Neural progenitor cell (in vitro differentiated cells): Measurements from ENCODE around the gene TRMT10B. TPM values are rescaled to one million over a fixed set of nuclear protein-coding genes. Genes with fewer than 3 reads are reported as not detected.

Experiments used
- DNase-seq: peaks from one replicate; pipeline ENCODE4 v3.0.0-alpha.2; 2016; ENCODE audit warnings: low spot score
- H2AFZ ChIP-seq: fragments of 200-600 bp; sonication (generic); replicated peaks from 2 replicates; pipeline ENCODE4 v1.6.1; 2016; ENCODE audit warnings: antibody characterized with exemption
- H3F3A ChIP-seq: fragments of 200-600 bp; sonication (generic); 2 replicates; pipeline ENCODE4 v1.6.1; 2016; ENCODE audit warnings: antibody characterized with exemption, low read depth
- H3K27ac ChIP-seq: fragments of 200-600 bp; sonication (generic); 2 replicates; pipeline ENCODE4 v1.5.1; 2016; ENCODE audit warnings: mild to moderate bottlenecking
- H3K27me3 ChIP-seq: fragments of 200-600 bp; sonication (generic); 2 replicates; pipeline ENCODE4 v1.6.1; 2016; ENCODE audit warnings: mild to moderate bottlenecking, moderate library complexity
- H3K36me3 ChIP-seq: fragments of 200-600 bp; sonication (generic); 2 replicates; pipeline ENCODE4 v1.5.1; 2016
- H3K4me1 ChIP-seq: fragments of 200-600 bp; sonication (generic); 2 replicates; pipeline ENCODE4 v1.6.1; 2016; ENCODE audit warnings: mixed run types
- H3K4me2 ChIP-seq: fragments of 200-600 bp; sonication (generic); 2 replicates; pipeline ENCODE4 v1.6.1; 2016
- H3K4me3 ChIP-seq: fragments of 200-600 bp; sonication (generic); 2 replicates; pipeline ENCODE4 v1.5.1; 2016
- H3K79me2 ChIP-seq: fragments of 200-600 bp; sonication (generic); 2 replicates; pipeline ENCODE4 v1.6.1; 2016; ENCODE audit warnings: low read depth
- H3K9ac ChIP-seq: fragments of 200-600 bp; sonication (generic); 2 replicates; pipeline ENCODE4 v1.6.1; 2016
- H3K9me3 ChIP-seq: fragments of 200-600 bp; sonication (generic); 2 replicates; pipeline ENCODE4 v1.5.1; 2016; ENCODE audit warnings: low read depth
- H4K20me1 ChIP-seq: fragments of 200-600 bp; sonication (generic); 2 replicates; pipeline ENCODE4 v1.6.1; 2016; ENCODE audit warnings: low read depth
- H3K27ac Mint-ChIP-seq: 3 replicates; pipeline ENCODE4 v1.8.0; 2021; ENCODE audit warnings: mixed read lengths
- H3K27me3 Mint-ChIP-seq: 2 replicates; pipeline ENCODE4 v1.8.0; 2022; ENCODE audit warnings: low read depth, mild to moderate bottlenecking, inconsistent platforms, moderate library complexity, mixed read lengths; ENCODE audit not compliant: insufficient read depth
- H3K36me3 Mint-ChIP-seq: 3 replicates; pipeline ENCODE4 v1.8.0; 2021; ENCODE audit warnings: mixed read lengths
- H3K4me1 Mint-ChIP-seq: 3 replicates; pipeline ENCODE4 v1.8.0; 2021; ENCODE audit warnings: mixed read lengths
- H3K4me3 Mint-ChIP-seq: 3 replicates; pipeline ENCODE4 v1.8.0; 2021; ENCODE audit warnings: mild to moderate bottlenecking, moderate library complexity, mixed read lengths
- H3K9me3 Mint-ChIP-seq: 3 replicates; pipeline ENCODE4 v1.8.0; 2020; ENCODE audit warnings: mixed read lengths
- CTCF ChIP-seq: fragments of 200-600 bp; sonication (generic); IDR thresholded peaks from 2 replicates; pipeline ENCODE4 v1.5.1; 2017; ENCODE audit warnings: antibody characterized with exemption, mild to moderate bottlenecking
- EZH2 ChIP-seq: fragments of 200-600 bp; sonication (generic); IDR thresholded peaks from 2 replicates; pipeline ENCODE4 v1.6.1; 2017; ENCODE audit warnings: antibody characterized with exemption, mild to moderate bottlenecking, moderate library complexity
- EZH2phosphoT487 ChIP-seq: fragments of 200-600 bp; sonication (generic); IDR thresholded peaks from 2 replicates; pipeline ENCODE4 v1.6.1; 2017; ENCODE audit warnings: antibody characterized with exemption
- total RNA-seq: library from RNA; depleted of rRNA; stranded (reverse); fragments of >200 nt; gene quantifications from 2 replicates; pipeline ENCODE4 v1.2.3, GENCODE V29; 2015; ENCODE audit warnings: low replicate concordance

TRMT10B gene
- total RNA-seq, 1 donor from 2014 or later, result 5.4 TPM

GRCh38 chr9:37710046-37710445 is 43.6 kb upstream of the TRMT10B start:
- no peak for DNase-seq
- no peaks in the 10 kb centered on the region for H4K20me1 ChIP-seq
- TF ChIP-seq EZH2phosphoT487, result no peak
- TF ChIP-seq CTCF, result no peak
- TF ChIP-seq EZH2, result no peak
- no peak overlapping the region for H3K27ac Mint-ChIP-seq
- no peaks in the 10 kb centered on the region for H3F3A ChIP-seq
- no peak overlapping the region for H3K27ac ChIP-seq
- H3K4me3 ChIP-seq, result no peak overlapping the region
- H3K9ac ChIP-seq, result no peak overlapping the region
- H3K79me2 ChIP-seq, result no peaks in the 10 kb centered on the region
- peaks cover 8% of the 10 kb centered on the region for H3K27me3 Mint-ChIP-seq
- no peaks in the 10 kb centered on the region for H3K4me1 Mint-ChIP-seq
- H3K36me3 Mint-ChIP-seq, result no peaks in the 10 kb centered on the region
- H3K9me3 Mint-ChIP-seq, result no peaks in the 10 kb centered on the region
- no peaks in the 10 kb centered on the region for H3K4me1 ChIP-seq
- peak overlapping the region; percentile 14 for H2AFZ ChIP-seq
- H3K4me2 ChIP-seq, result no peak overlapping the region
- peaks cover 9% of the 10 kb centered on the region for H3K27me3 ChIP-seq
- no peaks in the 10 kb centered on the region for H3K9me3 ChIP-seq
- H3K4me3 Mint-ChIP-seq, result no peak overlapping the region
- H3K36me3 ChIP-seq, result no peaks in the 10 kb centered on the region

- TF ChIP-seq EZH2phosphoT487, result no peak
- Histone ChIP-seq H3K4me1 (no peaks in the 10 kb centered on the region), H3K36me3 (no peaks in the 10 kb centered on the region), H4K20me1 (no peaks in the 10 kb centered on the region), H2AFZ (no peak overlapping the region), H3K4me3 (no peak overlapping the region), H3K9me3 (no peaks in the 10 kb centered on the region), H3K27ac (no peak overlapping the region), H3K4me2 (no peak overlapping the region), H3K27me3 (no peaks in the 10 kb centered on the region), H3K9ac (no peak overlapping the region), H3F3A (no peaks in the 10 kb centered on the region), H3K79me2 (no peaks in the 10 kb centered on the region)
- Mint-ChIP-seq H3K4me1 (peaks cover 8% of the 10 kb centered on the region), H3K36me3 (no peaks in the 10 kb centered on the region), H3K9me3 (no peaks in the 10 kb centered on the region), H3K27ac (no peak overlapping the region), H3K27me3 (peaks cover 8% of the 10 kb centered on the region), H3K4me3 (no peak overlapping the region)
- DNase-seq, result no peak
These were observed 38.3 kb upstream of the TRMT10B start for GRCh38 chr9:37715260-37715659.

GRCh38 chr9:37715991-37716505 is 37.6 kb upstream of the TRMT10B start:
- no peaks in the 10 kb centered on the region for H3K9me3 Mint-ChIP-seq
- H3K9me3 ChIP-seq, result no peaks in the 10 kb centered on the region
- H3K27me3 Mint-ChIP-seq, result peaks cover 8% of the 10 kb centered on the region

More at GRCh38 chr9:37715991-37716505, 37.6 kb upstream of the TRMT10B start:
- H3F3A ChIP-seq, result no peaks in the 10 kb centered on the region
- no peak overlapping the region for H3K4me3 ChIP-seq
- H3K27me3 ChIP-seq, result no peaks in the 10 kb centered on the region
- no peak overlapping the region for H3K27ac ChIP-seq
- DNase-seq, result no peak
- no peaks in the 10 kb centered on the region for H3K36me3 Mint-ChIP-seq
- no peaks in the 10 kb centered on the region for H3K79me2 ChIP-seq
- TF ChIP-seq CTCF (no peak), EZH2phosphoT487 (no peak), EZH2 (no peak)
- H3K36me3 ChIP-seq, result no peaks in the 10 kb centered on the region
- H3K27ac Mint-ChIP-seq, result no peak overlapping the region
- no peak overlapping the region for H3K4me2 ChIP-seq
- H4K20me1 ChIP-seq, result no peaks in the 10 kb centered on the region
- no peaks in the 10 kb centered on the region for H3K4me1 ChIP-seq
- H2AFZ ChIP-seq, result no peak overlapping the region
- peaks cover 8% of the 10 kb centered on the region for H3K4me1 Mint-ChIP-seq
- no peak overlapping the region for H3K4me3 Mint-ChIP-seq
- H3K9ac ChIP-seq, result no peak overlapping the region
